Neural cell (in vitro differentiated cells): ENCODE measurements around the gene SYT15B. TPM values are rescaled to one million over a fixed set of nuclear protein-coding genes. Genes with fewer than 3 reads are reported as not detected.
"Not testable (repeated sequence)": the region's sequence is repeated elsewhere in the genome, so short reads cannot be mapped to it uniquely, and the experiment has no call there.

Source experiments
- H2AFZ ChIP-seq: fragments of 200-600, 300-800 bp; sonication (generic), shearing (Covaris generic); 2 replicates; pipeline ENCODE4 v1.6.0; 2014; ENCODE audit warnings: low read depth, mild to moderate bottlenecking, antibody characterized with exemption, low read length, moderate library complexity
- H3F3A ChIP-seq: fragments of 200-600 bp; shearing (Covaris generic); 2 replicates; pipeline ENCODE4 v1.6.1; 2016; ENCODE audit warnings: mild to moderate bottlenecking, moderate library complexity, mixed read lengths, antibody characterized with exemption, low read length; ENCODE audit not compliant: insufficient read depth, poor library complexity, severe bottlenecking
- H3K27ac ChIP-seq: fragments of 200-600, 300-800 bp; sonication (generic), shearing (Covaris generic); 2 replicates; pipeline ENCODE4 v1.5.1; 2014; ENCODE audit warnings: mild to moderate bottlenecking, low read length, moderate library complexity
- H3K27me3 ChIP-seq: fragments of 300-800, 200-600 bp; sonication (generic), shearing (Covaris generic); 2 replicates; pipeline ENCODE4 v1.6.0; 2014; ENCODE audit warnings: mild to moderate bottlenecking, low read depth, low read length, moderate library complexity; ENCODE audit not compliant: insufficient read depth
- H3K36me3 ChIP-seq: fragments of 300-800, 200-600 bp; sonication (generic), shearing (Covaris generic); 2 replicates; pipeline ENCODE4 v1.5.1; 2014; ENCODE audit warnings: mild to moderate bottlenecking, antibody characterized with exemption, low read length, moderate library complexity; ENCODE audit not compliant: insufficient read depth
- H3K4me2 ChIP-seq: fragments of 300-800, 200-600 bp; sonication (generic), shearing (Covaris generic); 2 replicates; pipeline ENCODE4 v1.6.0; 2014; ENCODE audit warnings: mild to moderate bottlenecking, low read length
- H3K4me3 ChIP-seq: fragments of 300-800, 200-600 bp; sonication (generic), shearing (Covaris generic); 2 replicates; pipeline ENCODE4 v1.5.1; 2014; ENCODE audit warnings: mild to moderate bottlenecking, low read length, moderate library complexity
- H3K79me2 ChIP-seq: fragments of 200-600 bp; shearing (Covaris generic); replicated peaks from 2 replicates; pipeline ENCODE4 v1.6.0; 2014; ENCODE audit warnings: mild to moderate bottlenecking, low read length, moderate library complexity; ENCODE audit not compliant: insufficient read depth
- H3K9ac ChIP-seq: fragments of 300-800, 200-600 bp; sonication (generic), shearing (Covaris generic); 2 replicates; pipeline ENCODE4 v1.6.1; 2016; ENCODE audit warnings: mild to moderate bottlenecking, low read length, mixed read lengths
- H3K9me2 ChIP-seq: fragments of 200-600 bp; shearing (Covaris generic); 2 replicates; pipeline ENCODE4 v1.6.1; 2016; ENCODE audit warnings: mild to moderate bottlenecking, low read length, mixed read lengths; ENCODE audit not compliant: insufficient read depth
- H3K9me3 ChIP-seq: fragments of 200-600, 300-800 bp; sonication (generic), shearing (Covaris generic); 2 replicates; pipeline ENCODE4 v1.6.1; 2016; ENCODE audit warnings: mild to moderate bottlenecking, mixed run types, low read length, moderate library complexity, mixed read lengths
- H4K20me1 ChIP-seq: fragments of 200-600 bp; shearing (Covaris generic); 2 replicates; pipeline ENCODE4 v1.6.1; 2016; ENCODE audit warnings: mild to moderate bottlenecking, mixed run types; ENCODE audit not compliant: insufficient read depth
- polyA minus RNA-seq: library from RNA; depleted of rRNA, polyadenylated mRNA; stranded (reverse); fragments of >200 nt; gene quantifications from 2 replicates; pipeline ENCODE4 v1.2.3, GENCODE V29; 2014
- polyA plus RNA-seq: library from polyadenylated mRNA; depleted of rRNA; stranded (reverse); fragments of >200 nt; gene quantifications from 2 replicates; pipeline ENCODE4 v1.2.3, GENCODE V29; 2014

SYT15B gene
- polyA plus RNA-seq (not detected in 2 replicates), polyA minus RNA-seq (under 0.01 TPM in 1 of 2 replicates, not detected in the other)

DNA sequence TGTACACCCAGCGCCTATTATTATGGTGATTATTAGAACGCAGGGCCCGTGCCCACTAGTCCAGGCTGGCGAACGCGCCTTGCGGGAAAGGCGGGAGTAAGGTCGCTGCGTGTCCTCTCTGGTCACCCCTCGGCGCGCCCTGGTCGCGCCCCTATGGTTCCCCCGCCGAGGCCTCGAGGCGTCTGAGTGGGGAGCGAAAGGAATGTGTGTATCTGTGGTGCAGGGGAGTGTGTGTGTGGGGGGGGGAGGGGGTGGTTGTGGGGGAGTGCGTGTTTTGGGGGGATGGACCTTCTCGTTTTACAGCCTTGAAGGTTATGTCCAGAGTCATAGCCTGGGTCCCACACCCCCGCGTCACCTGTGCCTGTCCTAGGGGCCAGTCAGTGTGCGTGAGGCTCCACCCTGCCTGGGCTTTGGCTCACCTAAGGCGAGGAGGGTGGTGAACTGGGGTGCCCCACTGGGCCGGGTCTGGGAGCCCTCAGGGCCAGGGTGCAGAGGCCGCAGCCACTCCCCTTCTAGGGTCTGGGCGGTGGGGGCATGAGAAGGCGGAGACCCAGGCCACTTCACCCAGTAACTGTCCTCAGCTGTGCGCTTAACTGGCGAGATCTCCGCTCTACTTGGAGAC, at the start of gene SYT15B:
Gene SYT15B (minus strand): TSS at position 39 of the 622 bp plus-strand sequence. CDS start 952 bp downstream, outside the sequence.
- H3K4me3 ChIP-seq, H4K20me1 ChIP-seq, H3K36me3 ChIP-seq, H3K27ac ChIP-seq, H3K4me2 ChIP-seq, H3K79me2 ChIP-seq, H2AFZ ChIP-seq, H3F3A ChIP-seq, H3K9ac ChIP-seq, H3K27me3 ChIP-seq, H3K9me3 ChIP-seq, H3K9me2 ChIP-seq: not testable (repeated sequence)

DNA sequence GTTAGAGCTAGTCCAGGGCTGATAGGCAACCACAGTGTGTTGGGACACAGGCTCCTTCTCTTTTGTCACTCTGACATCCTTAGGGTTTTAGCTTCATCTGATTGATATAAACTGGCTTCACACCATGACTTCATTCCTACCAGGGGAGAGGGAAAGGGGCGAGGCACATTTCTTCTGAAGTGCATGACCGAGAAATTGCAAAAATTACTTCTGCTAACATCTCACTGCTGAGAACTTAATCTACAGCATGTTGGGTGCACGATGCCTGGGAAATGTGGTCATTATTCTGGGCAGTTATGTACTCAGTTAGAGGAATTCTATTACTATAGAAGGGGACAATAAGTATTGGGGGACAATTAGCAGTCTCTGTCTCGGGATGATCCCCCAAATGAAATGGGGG, 16.2 kb upstream of the SYT15B start:
- H3K79me2 ChIP-seq, H3K27ac ChIP-seq, H2AFZ ChIP-seq, H3K4me2 ChIP-seq, H3K9me3 ChIP-seq, H3K4me3 ChIP-seq, H3F3A ChIP-seq, H3K9me2 ChIP-seq, H3K27me3 ChIP-seq, H3K36me3 ChIP-seq, H4K20me1 ChIP-seq, H3K9ac ChIP-seq: not testable (repeated sequence)

DNA sequence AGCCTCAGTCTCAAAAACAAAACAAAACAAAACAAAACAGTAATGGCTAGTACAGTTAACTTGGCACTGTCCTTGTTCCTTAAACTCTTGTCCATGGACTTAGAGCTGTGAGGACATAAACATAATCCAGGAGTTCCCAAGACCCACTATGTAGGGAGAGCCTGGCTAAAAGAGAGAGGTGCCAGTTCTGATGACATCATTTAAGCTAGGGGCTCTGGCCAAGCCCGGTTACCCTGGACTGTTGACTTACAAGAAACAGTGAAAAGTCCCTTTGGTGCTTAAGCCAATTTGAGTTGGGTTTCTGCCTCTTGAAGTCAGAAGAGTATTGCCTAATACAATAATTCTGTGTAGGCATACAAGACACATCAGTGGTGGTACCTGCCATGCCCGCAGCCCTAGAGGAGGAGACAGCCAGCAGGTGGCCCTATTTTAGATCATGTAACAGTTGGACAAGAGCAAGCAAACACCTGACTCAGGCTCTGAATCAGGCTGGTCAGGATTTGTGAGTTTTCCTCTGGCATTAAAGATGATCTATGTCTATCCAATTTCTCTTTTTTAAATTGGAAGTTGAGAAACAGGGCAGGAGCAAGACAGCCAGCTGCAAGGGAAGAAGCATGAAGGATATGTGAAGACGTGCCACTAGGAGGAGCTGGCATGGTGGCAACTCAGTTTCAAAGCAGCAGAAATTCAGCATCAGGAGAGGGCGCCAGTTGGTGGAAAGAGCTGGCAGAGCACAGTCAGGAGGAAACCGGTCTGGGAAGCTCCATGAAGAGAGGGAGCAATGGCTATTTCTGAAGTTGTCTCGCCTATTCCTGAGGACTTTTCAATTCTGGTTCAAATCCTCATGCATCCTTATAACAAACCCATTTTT, 12.2 kb upstream of the SYT15B start:
- H4K20me1 ChIP-seq, H3K79me2 ChIP-seq, H3K9me3 ChIP-seq, H3F3A ChIP-seq, H3K4me2 ChIP-seq, H3K27ac ChIP-seq, H3K9ac ChIP-seq, H3K36me3 ChIP-seq, H3K27me3 ChIP-seq, H2AFZ ChIP-seq, H3K4me3 ChIP-seq, H3K9me2 ChIP-seq: not testable (repeated sequence)

DNA sequence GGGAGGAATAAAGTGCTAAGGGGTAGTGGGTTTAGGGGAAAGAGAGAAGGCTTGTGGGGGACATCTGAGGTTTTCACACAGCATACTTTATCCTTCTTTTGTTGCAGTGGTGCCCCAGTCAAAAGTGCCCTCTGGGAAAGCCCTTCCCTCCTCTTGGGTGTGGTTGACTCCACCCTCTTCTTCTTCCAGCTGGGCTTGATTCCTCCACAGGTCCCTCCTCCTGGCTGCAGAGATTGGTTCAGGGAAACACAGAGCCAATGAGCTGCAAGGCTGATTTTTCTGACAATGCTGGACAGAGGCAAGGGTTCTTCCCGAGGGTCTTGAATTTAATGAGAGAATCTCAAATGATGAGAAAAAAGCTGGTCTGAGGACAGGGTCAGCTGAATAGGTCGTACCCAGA, 7.4 kb upstream of the SYT15B start:
- H3K4me2 ChIP-seq, H2AFZ ChIP-seq, H3F3A ChIP-seq, H3K27ac ChIP-seq, H3K9me3 ChIP-seq, H3K27me3 ChIP-seq, H3K4me3 ChIP-seq, H3K36me3 ChIP-seq, H3K9ac ChIP-seq, H3K9me2 ChIP-seq, H4K20me1 ChIP-seq, H3K79me2 ChIP-seq: not testable (repeated sequence)

DNA sequence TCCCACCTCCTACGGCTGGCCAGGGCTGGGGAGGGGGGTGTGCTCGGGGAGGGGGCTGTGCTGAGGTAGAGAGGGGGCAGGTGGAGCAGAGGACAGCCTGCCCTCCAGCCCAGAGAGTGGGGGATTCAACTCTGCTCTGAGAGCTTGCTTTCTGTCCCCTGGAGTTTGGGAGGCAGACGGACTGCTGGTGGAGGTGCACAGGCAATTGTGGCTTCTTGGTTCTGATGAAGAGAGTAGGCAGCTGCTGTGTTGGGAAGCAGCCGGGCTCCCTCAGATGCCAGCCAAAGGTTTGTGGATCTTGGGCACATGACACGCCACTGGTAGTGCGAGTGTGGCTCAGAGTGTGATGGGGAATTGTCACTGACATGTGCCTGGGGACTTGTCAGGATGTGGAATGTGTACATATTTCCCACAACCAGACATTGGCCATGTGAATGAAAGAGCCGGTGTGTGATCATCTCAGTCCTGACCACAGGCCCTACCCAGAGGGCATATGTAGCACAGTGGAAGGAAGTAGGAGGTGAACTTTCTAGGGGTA, 5.3 kb upstream of the SYT15B start:
- H3K36me3 ChIP-seq, H3K9ac ChIP-seq, H3K9me2 ChIP-seq, H3F3A ChIP-seq, H3K4me2 ChIP-seq, H3K79me2 ChIP-seq, H4K20me1 ChIP-seq, H3K27me3 ChIP-seq, H3K27ac ChIP-seq, H3K9me3 ChIP-seq, H2AFZ ChIP-seq, H3K4me3 ChIP-seq: not testable (repeated sequence)

DNA sequence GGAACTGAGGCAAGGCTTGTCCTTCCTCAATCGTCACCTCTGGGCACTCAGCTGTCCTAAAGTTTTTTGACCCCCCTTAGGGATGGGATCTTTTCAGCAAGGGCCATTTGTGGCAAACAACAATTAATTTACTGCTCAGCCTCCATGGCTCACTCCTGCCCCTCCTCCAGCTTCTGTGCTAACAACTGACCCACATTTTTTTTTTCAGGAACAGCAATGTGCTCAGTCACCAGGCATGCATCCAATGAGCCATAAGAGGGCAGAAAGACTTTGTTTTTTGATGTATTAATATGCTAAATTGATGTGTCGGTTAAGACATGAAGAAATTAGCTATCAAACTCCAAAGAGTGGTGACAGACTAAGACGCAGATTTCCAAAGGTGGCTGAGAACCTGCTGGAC, 4.7 kb upstream of the SYT15B start:
- H3K27ac ChIP-seq, H3F3A ChIP-seq, H3K9ac ChIP-seq, H2AFZ ChIP-seq, H3K4me2 ChIP-seq, H4K20me1 ChIP-seq, H3K36me3 ChIP-seq, H3K9me3 ChIP-seq, H3K4me3 ChIP-seq, H3K79me2 ChIP-seq, H3K27me3 ChIP-seq, H3K9me2 ChIP-seq: not testable (repeated sequence)

DNA sequence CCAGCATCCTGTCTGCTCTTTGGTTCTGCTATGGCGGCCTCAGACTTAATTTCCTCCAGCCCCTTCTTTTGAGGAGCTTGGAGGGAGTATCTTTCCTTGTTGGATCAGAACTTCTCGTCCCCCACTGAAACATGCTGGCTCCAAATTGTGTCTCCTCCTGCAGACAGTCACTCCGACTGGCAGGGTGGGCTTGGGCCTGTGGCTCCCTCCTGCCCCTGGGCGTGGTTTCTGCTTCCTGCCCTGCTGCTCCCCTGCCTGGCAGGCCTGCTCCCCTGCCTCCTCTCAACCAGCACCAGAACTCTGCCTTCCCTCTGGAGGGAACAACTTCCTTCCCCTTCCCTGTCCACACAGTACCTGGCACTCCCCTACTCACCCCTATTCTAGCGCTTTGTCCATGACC, 3.8 kb upstream of the SYT15B start:
- not testable (repeated sequence) for H3K4me2 ChIP-seq, H4K20me1 ChIP-seq, H3K27me3 ChIP-seq, H3K9ac ChIP-seq, H3K9me2 ChIP-seq, H3K27ac ChIP-seq, H3K79me2 ChIP-seq, H3K36me3 ChIP-seq, H3K4me3 ChIP-seq, H2AFZ ChIP-seq, H3F3A ChIP-seq, H3K9me3 ChIP-seq

DNA sequence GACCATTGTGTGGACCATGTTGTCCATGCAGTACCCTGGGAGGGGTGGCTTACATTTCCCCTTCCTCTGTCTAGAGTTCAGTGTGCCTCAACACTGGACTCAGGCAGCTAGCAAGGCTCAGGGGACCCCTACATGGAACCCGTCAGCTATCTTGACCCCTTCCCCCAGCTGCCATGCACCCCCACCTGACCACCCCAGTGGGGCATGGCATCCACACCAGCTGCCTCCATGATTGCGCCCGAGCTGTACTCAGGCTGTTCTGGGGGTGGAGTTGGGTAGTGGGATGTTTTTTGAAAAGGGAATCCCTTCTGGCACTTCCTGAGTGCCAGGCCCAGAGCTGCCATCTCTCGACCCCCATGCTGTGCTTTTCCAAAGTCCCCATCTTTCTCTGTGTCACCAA, 1.8 kb upstream of the SYT15B start:
- H4K20me1 ChIP-seq, H3K4me2 ChIP-seq, H3K9me3 ChIP-seq, H2AFZ ChIP-seq, H3K36me3 ChIP-seq, H3K27me3 ChIP-seq, H3K79me2 ChIP-seq, H3F3A ChIP-seq, H3K4me3 ChIP-seq, H3K9me2 ChIP-seq, H3K9ac ChIP-seq, H3K27ac ChIP-seq: not testable (repeated sequence)
